ENCODE data around the gene TIAM2. TPM values are rescaled to one million over a fixed set of nuclear protein-coding genes. Genes with fewer than 3 reads are reported as not detected.
A peak's percentile ranks its signal among the peaks of the same experiment; 100 is the strongest.

The TIAM2 gene
- total RNA-seq, 2 experiments from 2014 or later: 10.6 to 11.0 TPM

DNA sequence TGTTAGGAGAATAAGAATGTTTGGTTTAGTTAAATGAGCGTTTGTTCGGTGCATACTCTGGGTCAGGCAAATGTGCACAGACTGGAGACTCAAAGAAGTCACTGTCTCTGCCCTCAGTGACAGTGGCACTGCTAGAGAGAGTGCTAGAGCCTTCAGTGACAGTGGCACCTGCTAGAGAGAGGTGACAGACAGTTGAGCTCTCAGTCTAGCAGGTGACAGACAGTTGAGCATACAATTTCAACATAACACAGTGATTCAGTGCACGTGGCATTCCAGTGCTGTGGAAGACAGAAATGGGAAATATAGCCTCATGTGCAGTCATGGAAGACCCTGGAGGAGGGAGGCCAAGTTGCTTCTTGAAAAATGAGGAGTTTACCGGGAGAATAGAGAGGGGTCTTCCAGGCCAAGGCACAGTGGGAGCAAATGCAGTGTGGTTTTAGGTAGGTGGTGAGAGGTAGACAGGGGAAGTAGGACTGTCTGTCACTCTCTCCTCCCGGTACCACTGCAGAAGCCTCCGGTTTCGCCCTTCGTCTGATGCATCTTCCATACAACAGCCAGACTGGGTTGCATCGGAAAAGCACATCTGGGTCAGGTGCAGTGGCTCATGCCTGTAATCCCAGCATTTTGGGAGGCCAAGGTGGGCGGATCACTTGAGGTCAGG, 160.8 kb downstream of the TIAM2 start:
- Mint-ChIP-seq H3K4me1 (ENCODE audit: low read depth) (peaks cover 81% of the 10 kb centered on the region), H3K27ac (peak overlapping the region; percentile 93), H3K4me3 (peak overlapping the region; percentile 11), H3K9me3 (peaks cover 9% of the 10 kb centered on the region), H3K27me3 (no peaks in the 10 kb centered on the region), H3K36me3 (peaks cover 9% of the 10 kb centered on the region)
- ChIA-PET POLR2A (no interaction called here), CTCF (interaction anchor here (4.6 kb wide), 1 partner anchor 15 kb away, joined by 25 read pairs; no protein-coding TSS in a partner anchor)
- intact Hi-C loops (cut with micrococcal nuclease): loop anchor here (10.0 kb wide), 1 partner anchor 921 kb away; no protein-coding TSS in a partner anchor
- peak; percentile 31 for DNase-seq

- Mint-ChIP-seq H3K36me3 (peaks cover 7% of the 10 kb centered on the region), H3K9me3 (peaks cover 14% of the 10 kb centered on the region), H3K4me1 (ENCODE audit: low read depth) (peaks cover 81% of the 10 kb centered on the region), H3K27me3 (no peaks in the 10 kb centered on the region), H3K27ac (peak overlapping the region; percentile 77), H3K4me3 (no peak overlapping the region)
- intact Hi-C loops (cut with micrococcal nuclease): loop anchor here (10.0 kb wide), 1 partner anchor 922 kb away; no protein-coding TSS in a partner anchor
- POLR2A ChIA-PET: interaction anchor here (1.7 kb wide), 1 partner anchor 14 kb away, joined by 26 read pairs; no protein-coding TSS in a partner anchor
- CTCF ChIA-PET: interaction anchor here (1.3 kb wide), 1 partner anchor 14 kb away, joined by 6 read pairs; no protein-coding TSS in a partner anchor
- DNase-seq: no peak
Observed at GRCh38 chr6:155157101-155157500, 162.0 kb downstream of the TIAM2 start.

DNA sequence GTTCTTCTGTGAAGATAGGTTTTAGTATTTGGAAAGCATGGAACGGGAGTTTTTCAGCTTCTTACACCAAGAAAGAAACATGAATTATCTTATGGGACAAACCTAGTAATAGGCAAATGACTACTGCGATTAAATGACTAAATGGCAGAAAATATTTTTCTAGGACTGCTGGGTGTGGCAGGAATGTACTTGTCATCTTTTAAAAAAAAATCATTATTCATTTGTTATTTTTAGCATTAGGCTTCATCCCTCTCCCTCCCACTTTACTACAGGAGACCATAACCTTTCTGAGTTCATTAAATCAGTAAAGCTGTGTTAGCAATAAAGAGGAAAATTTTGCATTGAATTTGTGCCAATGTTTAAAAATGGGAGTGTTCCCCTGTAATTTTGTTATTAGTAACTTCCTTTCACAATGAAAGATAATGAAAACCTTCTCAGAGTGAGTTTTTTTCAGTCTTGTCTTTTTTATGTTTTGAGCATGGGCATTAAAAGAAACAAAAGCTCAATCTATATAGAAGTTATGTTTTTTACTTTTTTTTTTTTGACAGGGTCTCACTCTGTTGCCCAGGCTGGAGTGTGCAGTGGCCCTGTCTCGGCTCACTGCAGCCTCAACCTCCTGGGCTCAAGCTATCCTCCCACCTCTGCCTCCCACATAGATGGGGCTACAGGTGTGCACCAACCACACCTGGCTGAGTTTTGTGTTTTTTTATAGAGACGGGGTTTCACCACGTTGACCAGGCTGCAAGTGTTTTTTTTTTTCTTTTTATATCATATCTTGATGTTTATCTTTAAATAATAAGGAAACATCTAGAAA, 163.1 kb downstream of the TIAM2 start:
- H3K4me1 Mint-ChIP-seq (ENCODE audit: low read depth): peaks cover 72% of the 10 kb centered on the region
- peaks cover 14% of the 10 kb centered on the region for H3K9me3 Mint-ChIP-seq
- ChIA-PET POLR2A (interaction anchor here (0.7 to 1.7 kb wide), 4 partner anchors 13 to 78 kb away, joined by 3 to 26 read pairs (median 4); no protein-coding TSS in a partner anchor), CTCF (interaction anchor here (0.9 to 2.7 kb wide), 7 partner anchors 12 to 421 kb away, joined by 3 to 13 read pairs (median 5); no protein-coding TSS in a partner anchor)
- H3K27ac Mint-ChIP-seq: peak overlapping the region; percentile 80
- DNase-seq: no peak
- H3K4me3 Mint-ChIP-seq: no peak overlapping the region
- no peaks in the 10 kb centered on the region for H3K27me3 Mint-ChIP-seq
- intact Hi-C loops (cut with micrococcal nuclease): loop anchor here (1.0 to 10.0 kb wide), 3 partner anchors 13 to 923 kb away; no protein-coding TSS in a partner anchor
- peaks cover 7% of the 10 kb centered on the region for H3K36me3 Mint-ChIP-seq

- peaks cover 14% of the 10 kb centered on the region for H3K9me3 Mint-ChIP-seq
- H3K4me3 Mint-ChIP-seq: no peak overlapping the region
- peaks cover 38% of the 10 kb centered on the region for H3K4me1 Mint-ChIP-seq (ENCODE audit: low read depth)
- CTCF ChIA-PET: no interaction called here
- peaks cover 19% of the 10 kb centered on the region for H3K36me3 Mint-ChIP-seq
- no peak overlapping the region for H3K27ac Mint-ChIP-seq
- no peaks in the 10 kb centered on the region for H3K27me3 Mint-ChIP-seq
- DNase-seq: no peak
- POLR2A ChIA-PET: no interaction called here
- intact Hi-C loops (cut with micrococcal nuclease): no loop called here
Observed at GRCh38 chr6:155162682-155163081, 167.6 kb downstream of the TIAM2 start.

DNA sequence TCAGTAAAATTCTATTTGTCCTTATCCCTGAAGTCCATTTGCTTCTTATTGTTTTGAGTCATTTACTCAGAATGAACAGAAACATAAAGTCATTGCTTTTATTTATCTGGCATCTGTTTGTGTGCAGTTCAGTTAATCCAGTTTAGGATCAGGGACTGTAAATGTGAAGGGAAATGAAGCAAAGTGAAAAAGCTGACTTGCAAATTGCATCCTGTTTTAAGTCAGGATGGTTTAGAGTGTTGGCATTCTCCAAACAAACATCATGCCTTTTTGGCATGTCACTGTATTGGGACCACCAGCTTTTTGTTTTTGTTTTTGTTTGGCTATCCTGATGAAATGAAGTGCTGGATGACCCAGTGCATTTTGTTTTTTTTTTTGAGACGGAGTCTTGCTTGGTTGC, 168.5 kb downstream of the TIAM2 start:
- POLR2A ChIA-PET: no interaction called here
- Mint-ChIP-seq H3K4me3 (no peak overlapping the region), H3K27me3 (no peaks in the 10 kb centered on the region), H3K36me3 (peaks cover 19% of the 10 kb centered on the region), H3K27ac (no peak overlapping the region), H3K9me3 (peaks cover 14% of the 10 kb centered on the region), H3K4me1 (ENCODE audit: low read depth) (peaks cover 29% of the 10 kb centered on the region)
- intact Hi-C loops (cut with micrococcal nuclease): no loop called here
- DNase-seq: no peak
- CTCF ChIA-PET: no interaction called here

GRCh38 chr6:155165029-155165710, 170.1 kb downstream of the TIAM2 start:
- H3K4me3 Mint-ChIP-seq: no peak overlapping the region
- H3K27ac Mint-ChIP-seq: no peak overlapping the region
- peaks cover 9% of the 10 kb centered on the region for H3K9me3 Mint-ChIP-seq
- peaks cover 21% of the 10 kb centered on the region for H3K36me3 Mint-ChIP-seq
- intact Hi-C loops (cut with micrococcal nuclease): no loop called here
- CTCF ChIA-PET: no interaction called here
- no peaks in the 10 kb centered on the region for H3K27me3 Mint-ChIP-seq
- no peak for DNase-seq
- POLR2A ChIA-PET: no interaction called here
- H3K4me1 Mint-ChIP-seq (ENCODE audit: low read depth): peaks cover 22% of the 10 kb centered on the region

DNA sequence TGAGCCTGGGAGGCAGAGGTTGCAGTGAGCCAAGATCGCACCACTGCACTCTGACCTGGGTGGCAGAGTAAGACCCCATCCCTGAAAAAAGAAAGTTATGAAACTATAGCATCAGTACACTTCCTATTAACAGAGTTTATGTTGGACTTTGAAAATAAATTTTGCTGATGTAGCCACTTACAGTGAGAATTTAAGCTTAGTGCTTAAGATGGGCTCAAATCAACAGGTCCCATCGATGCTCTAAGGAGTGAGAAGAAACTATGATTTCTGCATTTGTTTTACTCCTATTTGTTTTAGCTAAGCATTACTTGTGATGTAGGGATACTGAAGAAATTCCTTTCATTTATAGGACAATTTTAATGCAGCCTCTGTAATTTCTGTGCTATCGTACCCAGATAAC, 175.4 kb downstream of the TIAM2 start:
- intact Hi-C loops (cut with micrococcal nuclease): loop anchor here (2.0 kb wide), 2 partner anchors 174 to 248 kb away; no protein-coding TSS in a partner anchor
- H3K9me3 Mint-ChIP-seq: no peaks in the 10 kb centered on the region
- peak overlapping the region; percentile 89 for H3K27ac Mint-ChIP-seq
- H3K4me1 Mint-ChIP-seq (ENCODE audit: low read depth): peaks cover 58% of the 10 kb centered on the region
- no peak for DNase-seq
- H3K4me3 Mint-ChIP-seq: no peak overlapping the region
- peaks cover 8% of the 10 kb centered on the region for H3K36me3 Mint-ChIP-seq
- ChIA-PET CTCF (interaction anchor here (1.1 to 4.6 kb wide), 8 partner anchors 11 to 496 kb away, joined by 3 to 102 read pairs (median 9); no protein-coding TSS in a partner anchor), POLR2A (interaction anchor here (0.7 to 3.1 kb wide), 11 partner anchors 11 to 354 kb away, joined by 3 to 38 read pairs (median 7); no protein-coding TSS in a partner anchor)
- H3K27me3 Mint-ChIP-seq: no peaks in the 10 kb centered on the region

GRCh38 chr6:155171109-155171746, 176.1 kb downstream of the TIAM2 start:
- Mint-ChIP-seq H3K27me3 (no peaks in the 10 kb centered on the region), H3K9me3 (no peaks in the 10 kb centered on the region), H3K4me3 (peak overlapping the region; percentile 57), H3K4me1 (ENCODE audit: low read depth) (peaks cover 58% of the 10 kb centered on the region), H3K27ac (peak overlapping the region; percentile 89), H3K36me3 (peaks cover 8% of the 10 kb centered on the region)
- ChIA-PET POLR2A (interaction anchor here (0.7 to 3.1 kb wide), 16 partner anchors 10 to 353 kb away, joined by 3 to 38 read pairs (median 6); no protein-coding TSS in a partner anchor), CTCF (interaction anchor here (0.6 to 4.6 kb wide), 16 partner anchors 12 to 497 kb away, joined by 3 to 102 read pairs (median 4); no protein-coding TSS in a partner anchor)
- intact Hi-C loops (cut with micrococcal nuclease): loop anchor here (1.0 to 2.0 kb wide), 14 partner anchors 13 to 761 kb away; partner anchors contain the start of genes SCAF8 and TFB1M
- DNase-seq: peak; percentile 94

- POLR2A ChIA-PET: interaction anchor here (0.9 to 3.1 kb wide), 14 partner anchors 12 to 263 kb away, joined by 3 to 38 read pairs (median 6); no protein-coding TSS in a partner anchor
- Mint-ChIP-seq H3K9me3 (no peaks in the 10 kb centered on the region), H3K27me3 (no peaks in the 10 kb centered on the region), H3K4me3 (peak overlapping the region; percentile 57), H3K36me3 (peaks cover 7% of the 10 kb centered on the region), H3K27ac (peak overlapping the region; percentile 89), H3K4me1 (ENCODE audit: low read depth) (peaks cover 55% of the 10 kb centered on the region)
- intact Hi-C loops (cut with micrococcal nuclease): loop anchor here (1.0 to 2.0 kb wide), 14 partner anchors 14 to 762 kb away; partner anchors contain the start of genes SCAF8 and TFB1M
- CTCF ChIA-PET: interaction anchor here (0.6 to 4.6 kb wide), 24 partner anchors 10 to 497 kb away, joined by 3 to 102 read pairs (median 4); no protein-coding TSS in a partner anchor
- no peak for DNase-seq
Observed at GRCh38 chr6:155171747-155172449, 176.8 kb downstream of the TIAM2 start.

DNA sequence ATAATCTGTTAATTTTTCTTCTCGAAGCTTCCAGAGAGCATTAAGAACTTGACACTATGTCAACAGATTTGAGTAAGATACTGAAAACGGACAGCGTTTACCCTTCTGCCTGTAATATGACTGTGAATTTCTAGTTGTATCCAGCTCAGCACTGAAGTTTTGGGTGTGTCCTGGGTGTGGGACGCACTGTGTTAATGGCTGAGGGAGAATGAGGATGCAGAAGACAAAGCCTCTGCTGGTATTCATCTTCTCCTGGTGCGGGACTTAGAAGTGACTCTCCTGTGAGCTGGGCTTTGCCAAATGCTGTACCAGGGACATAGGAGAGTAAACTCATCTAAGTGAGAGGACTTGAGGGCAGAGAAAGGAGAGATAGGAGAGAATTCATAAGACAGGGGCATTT, 178.4 kb downstream of the TIAM2 start:
- ChIA-PET POLR2A (interaction anchor here (0.6 kb wide), 1 partner anchor 924 kb away, joined by 3 read pairs; no protein-coding TSS in a partner anchor), CTCF (interaction anchor here (0.5 to 4.6 kb wide), 11 partner anchors 15 to 498 kb away, joined by 3 to 102 read pairs (median 4); no protein-coding TSS in a partner anchor)
- H3K4me1 Mint-ChIP-seq (ENCODE audit: low read depth): peaks cover 54% of the 10 kb centered on the region
- H3K9me3 Mint-ChIP-seq: no peaks in the 10 kb centered on the region
- no peak overlapping the region for H3K4me3 Mint-ChIP-seq
- no peak overlapping the region for H3K27ac Mint-ChIP-seq
- intact Hi-C loops (cut with micrococcal nuclease): no loop called here
- H3K27me3 Mint-ChIP-seq: no peaks in the 10 kb centered on the region
- DNase-seq: no peak
- peaks cover 7% of the 10 kb centered on the region for H3K36me3 Mint-ChIP-seq

All from activated CD4-positive, alpha-beta memory T cell treated with anti-CD3 and anti-CD28 coated beads for 36 hours (primary cell).